ENCODE data around the gene JHY.
A peak's percentile ranks its signal among the peaks of the same experiment; 100 is the strongest.

The JHY gene

DNA sequence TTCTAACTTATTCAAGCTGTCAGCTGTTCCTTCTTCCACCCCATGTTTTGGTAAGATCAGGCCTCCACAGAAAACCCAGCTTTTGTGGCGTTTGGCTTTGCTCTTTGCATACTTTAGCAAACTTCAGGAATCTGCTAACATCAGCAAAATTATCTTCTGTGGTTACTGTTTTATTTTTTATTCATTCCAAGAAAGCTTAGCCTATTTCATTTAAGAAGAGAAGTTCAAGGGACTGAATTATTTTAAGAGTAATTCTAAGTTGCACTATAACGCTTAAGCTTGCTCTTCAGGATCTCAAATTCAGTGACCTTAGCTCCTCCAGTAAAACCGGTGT lies 1.1 kb downstream of the JHY start:
- Mint-ChIP-seq H3K4me1 (peaks cover 12% of the 10 kb centered on the region), H3K27me3 (peaks cover 26% of the 10 kb centered on the region), H3K36me3 (no peaks in the 10 kb centered on the region), H3K27ac (peak overlapping the region; percentile 53), H3K4me3 (peak overlapping the region; percentile 71), H3K9me3 (no peaks in the 10 kb centered on the region)
- DNase-seq: no peak
- CTCF ChIA-PET: interaction anchor here (0.6 to 1.1 kb wide), 4 partner anchors 125 to 174 kb away, joined by 3 to 5 read pairs (median 3); no protein-coding TSS in a partner anchor

- no peak for DNase-seq
- peaks cover 4% of the 10 kb centered on the region for H3K27me3 Mint-ChIP-seq
- no peaks in the 10 kb centered on the region for H3K36me3 Mint-ChIP-seq
- CTCF ChIA-PET: no interaction called here
- H3K9me3 Mint-ChIP-seq: no peaks in the 10 kb centered on the region
- no peak overlapping the region for H3K27ac Mint-ChIP-seq
- H3K4me1 Mint-ChIP-seq: peaks cover 6% of the 10 kb centered on the region
- H3K4me3 Mint-ChIP-seq: no peak overlapping the region
Observed at GRCh38 chr11:122888162-122888561, 5.6 kb downstream of the JHY start.

DNA sequence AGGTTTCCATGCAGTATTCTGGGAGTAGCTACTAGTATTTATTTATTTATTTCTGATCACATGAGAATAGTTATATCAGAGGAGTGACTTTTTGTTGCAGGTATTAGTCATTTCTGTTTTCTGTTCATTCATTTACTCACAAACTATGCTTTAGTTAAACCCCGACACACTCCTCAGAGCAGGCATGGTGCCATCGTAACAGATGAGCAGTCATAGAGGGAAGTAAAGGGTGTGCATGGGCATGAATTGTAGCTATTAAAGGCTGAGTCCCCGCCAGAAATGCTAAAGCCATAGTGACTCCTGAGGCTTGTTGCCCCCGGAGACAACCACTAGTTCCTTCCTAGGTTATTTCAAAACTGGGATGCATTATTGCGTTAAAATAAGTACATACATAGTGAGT lies 10.6 kb downstream of the JHY start:
- H3K27me3 Mint-ChIP-seq: no peaks in the 10 kb centered on the region
- H3K36me3 Mint-ChIP-seq: no peaks in the 10 kb centered on the region
- CTCF ChIA-PET: no interaction called here
- H3K9me3 Mint-ChIP-seq: no peaks in the 10 kb centered on the region
- H3K4me3 Mint-ChIP-seq: no peak overlapping the region
- no peaks in the 10 kb centered on the region for H3K4me1 Mint-ChIP-seq
- no peak overlapping the region for H3K27ac Mint-ChIP-seq
- no peak for DNase-seq

DNA sequence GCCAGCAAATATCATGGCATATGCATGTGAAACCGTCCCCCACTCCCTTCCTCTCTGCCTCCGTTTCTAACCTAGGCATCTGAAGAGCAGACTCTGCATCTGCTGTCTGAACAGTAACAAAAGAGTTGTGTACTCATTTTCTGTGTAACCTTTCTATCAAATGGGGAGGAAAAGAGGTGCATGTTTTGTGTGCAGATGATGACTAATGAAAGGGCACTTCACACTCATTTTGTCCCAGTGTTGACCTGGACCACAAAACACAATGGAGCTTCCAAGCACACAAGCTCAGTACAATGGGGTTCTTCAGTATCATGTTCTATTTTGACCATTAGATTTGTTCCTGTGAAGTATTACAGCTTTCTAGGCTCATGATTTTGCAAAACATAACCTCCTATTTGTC lies 13.0 kb downstream of the JHY start:
- CTCF ChIA-PET: interaction anchor here (1.4 kb wide), 1 partner anchor 125 kb away, joined by 5 read pairs; no protein-coding TSS in a partner anchor
- H3K27ac Mint-ChIP-seq: no peak overlapping the region
- H3K36me3 Mint-ChIP-seq: no peaks in the 10 kb centered on the region
- H3K4me1 Mint-ChIP-seq: no peaks in the 10 kb centered on the region
- H3K9me3 Mint-ChIP-seq: no peaks in the 10 kb centered on the region
- no peaks in the 10 kb centered on the region for H3K27me3 Mint-ChIP-seq
- no peak overlapping the region for H3K4me3 Mint-ChIP-seq
- no peak for DNase-seq

DNA sequence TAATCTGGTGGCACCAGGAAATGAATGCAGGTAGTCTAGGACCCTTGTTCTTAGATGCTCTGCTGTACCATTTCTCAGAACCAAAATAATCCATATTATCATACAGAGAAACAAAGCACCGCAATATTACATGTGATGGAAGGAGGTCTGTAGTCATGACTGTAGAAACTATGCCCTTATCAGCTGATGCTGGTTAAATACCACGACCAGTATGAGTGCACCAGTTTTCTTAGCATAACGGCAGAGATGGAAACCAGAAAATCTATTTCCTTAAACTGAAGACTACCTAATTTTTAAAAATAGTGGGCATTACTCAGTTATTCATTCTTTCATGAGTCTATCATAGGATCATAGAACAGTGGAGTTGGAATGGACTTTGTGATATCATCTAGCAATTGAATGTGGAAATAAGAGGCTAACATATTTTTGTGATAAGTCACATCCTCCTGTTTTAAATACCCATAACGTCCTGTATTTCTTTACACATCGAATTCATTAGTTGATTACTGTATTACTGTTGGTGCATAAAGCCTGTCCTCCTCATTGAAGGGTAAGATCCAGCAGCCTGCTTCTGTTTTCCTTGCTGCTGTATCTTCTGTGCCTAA lies 15.1 kb downstream of the JHY start:
- no peak for DNase-seq
- no peaks in the 10 kb centered on the region for H3K27me3 Mint-ChIP-seq
- no peaks in the 10 kb centered on the region for H3K9me3 Mint-ChIP-seq
- no peak overlapping the region for H3K27ac Mint-ChIP-seq
- CTCF ChIA-PET: interaction anchor here (1.1 kb wide), 1 partner anchor 125 kb away, joined by 3 read pairs; no protein-coding TSS in a partner anchor
- no peaks in the 10 kb centered on the region for H3K36me3 Mint-ChIP-seq
- H3K4me1 Mint-ChIP-seq: no peaks in the 10 kb centered on the region
- no peak overlapping the region for H3K4me3 Mint-ChIP-seq

DNA sequence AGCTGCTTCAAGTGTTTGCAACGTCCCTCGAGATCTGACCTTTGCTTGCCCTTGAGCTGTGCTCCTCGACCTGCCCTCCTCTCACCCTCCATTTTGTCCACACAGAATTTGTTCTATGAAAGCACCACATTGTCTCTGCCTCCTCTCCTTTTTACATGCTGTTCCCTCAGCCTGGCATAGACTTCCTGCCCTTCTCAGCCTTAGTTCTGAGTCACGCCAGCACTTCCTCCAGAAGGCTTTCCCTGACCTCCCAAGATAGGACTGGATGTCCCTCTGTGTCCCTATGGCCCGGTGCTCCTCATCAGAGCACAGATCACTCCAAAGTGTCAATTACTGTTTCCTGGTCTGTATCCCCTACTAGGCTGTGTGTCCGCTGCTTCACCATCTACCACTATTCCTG lies 16.2 kb downstream of the JHY start:
- CTCF ChIA-PET: no interaction called here
- H3K36me3 Mint-ChIP-seq: no peaks in the 10 kb centered on the region
- H3K27me3 Mint-ChIP-seq: no peaks in the 10 kb centered on the region
- H3K4me3 Mint-ChIP-seq: no peak overlapping the region
- DNase-seq: no peak
- H3K4me1 Mint-ChIP-seq: no peaks in the 10 kb centered on the region
- H3K27ac Mint-ChIP-seq: no peak overlapping the region
- no peaks in the 10 kb centered on the region for H3K9me3 Mint-ChIP-seq

GRCh38 chr11:122900587-122901202 lies 18.1 kb downstream of the JHY start:
- H3K27ac Mint-ChIP-seq: no peak overlapping the region
- H3K9me3 Mint-ChIP-seq: no peaks in the 10 kb centered on the region
- H3K4me1 Mint-ChIP-seq: no peaks in the 10 kb centered on the region
- CTCF ChIA-PET: interaction anchor here (1.1 kb wide), 1 partner anchor 122 kb away, joined by 4 read pairs; no protein-coding TSS in a partner anchor
- no peaks in the 10 kb centered on the region for H3K36me3 Mint-ChIP-seq
- H3K27me3 Mint-ChIP-seq: no peaks in the 10 kb centered on the region
- no peak overlapping the region for H3K4me3 Mint-ChIP-seq
- no peak for DNase-seq

- H3K27ac Mint-ChIP-seq: no peak overlapping the region
- CTCF ChIA-PET: no interaction called here
- no peaks in the 10 kb centered on the region for H3K27me3 Mint-ChIP-seq
- H3K36me3 Mint-ChIP-seq: no peaks in the 10 kb centered on the region
- no peak for DNase-seq
- H3K4me3 Mint-ChIP-seq: no peak overlapping the region
- no peaks in the 10 kb centered on the region for H3K4me1 Mint-ChIP-seq
- H3K9me3 Mint-ChIP-seq: no peaks in the 10 kb centered on the region
Observed at GRCh38 chr11:122902951-122903350, 20.4 kb downstream of the JHY start.

DNA sequence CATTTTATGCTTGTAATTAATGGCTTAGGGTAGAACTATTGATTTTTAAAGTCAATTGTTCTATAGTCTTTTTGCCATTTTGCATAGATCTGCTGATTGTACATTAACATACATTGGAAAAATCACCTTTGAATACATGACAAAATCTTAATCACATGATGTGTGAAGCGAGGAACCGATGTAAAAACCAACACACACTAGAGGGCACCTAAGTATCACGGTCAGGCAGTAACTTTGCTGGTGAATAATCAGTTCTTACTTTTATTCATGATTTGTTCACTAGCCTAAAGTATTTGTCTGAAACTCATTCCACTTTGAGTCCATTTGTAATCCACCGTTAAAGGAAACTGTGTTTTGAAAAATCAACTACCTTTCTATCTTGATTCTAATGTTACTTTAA lies 28.2 kb downstream of the JHY start:
- CTCF ChIA-PET: interaction anchor here (1.0 kb wide), 1 partner anchor 110 kb away, joined by 3 read pairs; no protein-coding TSS in a partner anchor
- no peaks in the 10 kb centered on the region for H3K9me3 Mint-ChIP-seq

GRCh38 chr11:122917311-122917710 lies 34.8 kb downstream of the JHY start:
- no peak overlapping the region for H3K4me3 Mint-ChIP-seq
- DNase-seq: no peak
- H3K9me3 Mint-ChIP-seq: no peaks in the 10 kb centered on the region
- no peak overlapping the region for H3K27ac Mint-ChIP-seq
- no peaks in the 10 kb centered on the region for H3K4me1 Mint-ChIP-seq
- no peaks in the 10 kb centered on the region for H3K36me3 Mint-ChIP-seq
- CTCF ChIA-PET: no interaction called here
- H3K27me3 Mint-ChIP-seq: no peaks in the 10 kb centered on the region

More for the DNA sequence above, 28.2 kb downstream of the JHY start:
- Mint-ChIP-seq H3K4me3 (no peak overlapping the region), H3K4me1 (no peaks in the 10 kb centered on the region), H3K27ac (no peak overlapping the region), H3K27me3 (no peaks in the 10 kb centered on the region), H3K36me3 (no peaks in the 10 kb centered on the region)
- DNase-seq: no peak

- no peak overlapping the region for H3K27ac Mint-ChIP-seq
- H3K9me3 Mint-ChIP-seq: no peaks in the 10 kb centered on the region
- CTCF ChIA-PET: interaction anchor here (0.8 kb wide), 1 partner anchor 55 kb away, joined by 3 read pairs; no protein-coding TSS in a partner anchor
- no peaks in the 10 kb centered on the region for H3K4me1 Mint-ChIP-seq
- H3K27me3 Mint-ChIP-seq: no peaks in the 10 kb centered on the region
- DNase-seq: no peak
- H3K36me3 Mint-ChIP-seq: no peaks in the 10 kb centered on the region
- no peak overlapping the region for H3K4me3 Mint-ChIP-seq
Observed at GRCh38 chr11:122918734-122919133, 36.2 kb downstream of the JHY start.

DNA sequence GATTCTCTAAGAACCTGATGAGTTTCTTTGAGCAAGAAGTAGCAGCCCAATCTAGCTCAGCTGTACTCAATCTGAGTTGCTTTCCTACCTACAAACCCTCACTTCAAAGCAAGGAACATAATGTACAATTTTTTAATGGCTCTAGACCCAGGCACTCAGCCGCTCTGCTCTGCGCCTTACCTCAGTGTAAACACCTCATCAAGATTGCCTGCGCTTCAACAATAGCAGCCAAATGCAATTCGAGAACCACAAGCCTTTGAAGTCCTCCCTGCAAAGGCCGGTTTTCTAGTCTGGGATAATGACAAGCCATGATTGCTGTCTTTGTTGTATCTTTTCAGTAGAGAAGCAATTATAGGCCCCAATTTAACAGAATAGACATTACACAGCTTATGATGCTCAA lies 38.0 kb downstream of the JHY start:
- no peaks in the 10 kb centered on the region for H3K27me3 Mint-ChIP-seq
- H3K4me3 Mint-ChIP-seq: no peak overlapping the region
- no peaks in the 10 kb centered on the region for H3K36me3 Mint-ChIP-seq
- H3K9me3 Mint-ChIP-seq: no peaks in the 10 kb centered on the region
- no peak overlapping the region for H3K27ac Mint-ChIP-seq
- CTCF ChIA-PET: no interaction called here
- DNase-seq: no peak
- no peaks in the 10 kb centered on the region for H3K4me1 Mint-ChIP-seq

GRCh38 chr11:122922893-122923292 lies 40.3 kb downstream of the JHY start:
- Mint-ChIP-seq H3K36me3 (no peaks in the 10 kb centered on the region), H3K4me3 (no peak overlapping the region), H3K9me3 (no peaks in the 10 kb centered on the region), H3K27ac (no peak overlapping the region), H3K27me3 (no peaks in the 10 kb centered on the region), H3K4me1 (no peaks in the 10 kb centered on the region)
- no peak for DNase-seq
- CTCF ChIA-PET: no interaction called here

- no peaks in the 10 kb centered on the region for H3K27me3 Mint-ChIP-seq
- H3K27ac Mint-ChIP-seq: no peak overlapping the region
- DNase-seq: no peak
- no peaks in the 10 kb centered on the region for H3K36me3 Mint-ChIP-seq
- CTCF ChIA-PET: no interaction called here
- H3K4me1 Mint-ChIP-seq: no peaks in the 10 kb centered on the region
- H3K4me3 Mint-ChIP-seq: no peak overlapping the region
- no peaks in the 10 kb centered on the region for H3K9me3 Mint-ChIP-seq
Observed at GRCh38 chr11:122923302-122923701, 40.7 kb downstream of the JHY start.

DNA sequence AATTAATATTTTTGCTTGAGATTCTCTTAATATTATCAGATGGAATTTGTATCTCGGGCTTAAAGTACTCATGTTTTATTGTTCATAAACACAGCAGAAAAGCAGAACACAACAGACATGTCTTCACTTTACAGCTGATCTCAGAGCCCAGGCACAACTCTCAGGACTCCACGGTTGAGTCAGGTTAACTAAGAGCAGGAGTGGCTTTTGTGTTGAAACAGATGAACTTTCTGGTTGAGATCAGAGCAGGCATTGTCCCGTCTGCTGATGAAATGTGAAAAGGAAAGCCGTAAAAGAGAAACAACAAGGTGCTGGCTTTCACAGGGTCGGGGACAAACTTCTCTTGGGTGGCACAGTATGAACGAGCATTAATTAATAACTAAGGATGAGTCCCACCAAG lies 49.0 kb downstream of the JHY start:
- no peak for DNase-seq
- CTCF ChIA-PET: interaction anchor here (0.7 kb wide), 1 partner anchor 76 kb away, joined by 3 read pairs; no protein-coding TSS in a partner anchor
- no peaks in the 10 kb centered on the region for H3K9me3 Mint-ChIP-seq
- H3K36me3 Mint-ChIP-seq: no peaks in the 10 kb centered on the region
- H3K27ac Mint-ChIP-seq: no peak overlapping the region
- H3K4me1 Mint-ChIP-seq: no peaks in the 10 kb centered on the region
- no peaks in the 10 kb centered on the region for H3K27me3 Mint-ChIP-seq
- no peak overlapping the region for H3K4me3 Mint-ChIP-seq

Data from activated naive CD4-positive, alpha-beta T cell treated with anti-CD3 and anti-CD28 coated beads, Interleukin-2, amount 10 ng/mL, durations not matched to agents 7 days and 5 days (primary cell).